B cell (primary cell): ENCODE data around the gene H1-8. TPM values are rescaled to one million over a fixed set of nuclear protein-coding genes. Genes with fewer than 3 reads are reported as not detected.

Source experiments
- ATAC-seq: fragments of 200-7000 bp; cut with Tn5 transposase; one replicate; pipeline ENCODE4 v1.10.0; 2021; ENCODE audit warnings: low read depth, mild to moderate bottlenecking, moderate number of reproducible peaks, moderate library complexity
- CTCF ChIA-PET: fragments of 350-600 bp; sonication (Branson Sonifier 250); formaldehyde crosslinking; loops from one replicate; lab custom pipeline; 2021; ENCODE audit warnings: antibody characterized with exemption, inconsistent platforms; lab: Charles Lee
- POLR2A ChIA-PET: fragments of 350-600 bp; sonication (Branson Sonifier 250); formaldehyde crosslinking; loops from one replicate; lab custom pipeline; 2021; ENCODE audit warnings: antibody characterized with exemption; lab: Charles Lee
- DNase-seq: peaks from one replicate; pipeline ENCODE4 v3.0.0; 2013
- H2AFZ ChIP-seq: 2 replicates; pipeline ENCODE4 v1.6.1; 2012; ENCODE audit warnings: mild to moderate bottlenecking, low read depth, low read length; ENCODE audit not compliant: insufficient read depth, poor library complexity, severe bottlenecking
- H3K27ac ChIP-seq, 2 donors: 1 replicate in 1 of 2; 2 replicates in 1 of 2; pipeline ENCODE4 v1.5.1; 2012 to 2013; ENCODE audit warnings: low read length in 2 of 2, mild to moderate bottlenecking in 2 of 2, moderate library complexity in 1 of 2
- H3K27me3 ChIP-seq, 4 experiments: fragments of 200-600 bp in 1 of 4; sonication (generic) in 1 of 4; replicated peaks in 1 of 4; 1 replicate in 2 of 4; 2 replicates in 2 of 4; pipeline versions ENCODE4 v1.6.1 to v1.7.0; 2013 to 2016; ENCODE audit warnings: low read length in 3 of 4, mild to moderate bottlenecking in 2 of 4, mixed read lengths in 1 of 4, moderate library complexity in 1 of 4; ENCODE audit not compliant: insufficient read depth in 4 of 4, control insufficient read depth in 3 of 4; ENCODE audit errors: control extremely low read depth in 1 of 4
- H3K36me3 ChIP-seq, 2 experiments: replicated peaks in 1 of 2; 1 replicate in 1 of 2; 2 replicates in 1 of 2; pipeline versions ENCODE4 v1.6.1 to v1.7.1; 2013; ENCODE audit warnings: low read length in 1 of 2; ENCODE audit not compliant: insufficient read depth in 2 of 2, control insufficient read depth in 1 of 2; ENCODE audit errors: control extremely low read depth in 1 of 2, extremely low read depth in 1 of 2
- H3K4me1 ChIP-seq, 2 donors: fragments of 200-600 bp in 1 of 2; sonication (generic) in 1 of 2; 1 replicate in 1 of 2; 2 replicates in 1 of 2; pipeline versions ENCODE4 v1.5.1 to v1.6.1; 2013 to 2017; ENCODE audit warnings: low read length in 2 of 2; ENCODE audit not compliant: control insufficient read depth in 2 of 2, insufficient read depth in 2 of 2
- H3K4me2 ChIP-seq: replicated peaks from 2 replicates; pipeline ENCODE3; 2012; ENCODE audit warnings: mild to moderate bottlenecking, low read depth, low read length; ENCODE audit not compliant: poor library complexity, severe bottlenecking
- H3K4me3 ChIP-seq, 5 experiments: fragments of 200-600 bp in 1 of 5; sonication (generic) in 1 of 5; 1 replicate in 3 of 5; 2 replicates in 2 of 5; pipeline versions ENCODE4 v1.5.1 to v1.7.0; 2011 to 2016; ENCODE audit warnings: low read length in 4 of 5, mild to moderate bottlenecking in 4 of 5, low read depth in 2 of 5, control low read depth in 1 of 5, moderate library complexity in 1 of 5; ENCODE audit not compliant: insufficient read depth in 1 of 5; ENCODE audit errors: control extremely low read depth in 1 of 5, extremely low read depth in 1 of 5
- H3K79me2 ChIP-seq: fragments of 200-600 bp; sonication (generic); one replicate; pipeline ENCODE4 v1.6.0; 2016; ENCODE audit warnings: low read length; ENCODE audit not compliant: control insufficient read depth, insufficient read depth
- H3K9ac ChIP-seq: fragments of 200-600 bp; sonication (generic); 2 replicates; pipeline ENCODE4 v1.6.1; 2017; ENCODE audit warnings: mild to moderate bottlenecking, low read length, moderate library complexity
- H3K9me3 ChIP-seq, 3 donors: one replicate each; pipeline versions ENCODE4 v1.6.1 to v1.7.1; 2013; ENCODE audit warnings: low read length in 2 of 3; ENCODE audit not compliant: control insufficient read depth in 2 of 3, insufficient read depth in 1 of 3; ENCODE audit errors: control extremely low read depth in 1 of 3
- H4K20me1 ChIP-seq: 2 replicates; pipeline ENCODE4 v1.6.0; 2012; ENCODE audit warnings: mild to moderate bottlenecking, low read length; ENCODE audit not compliant: insufficient read depth, control insufficient read depth, poor library complexity, severe bottlenecking
- H3K27ac Mint-ChIP-seq: one replicate; pipeline ENCODE4 v1.8.0; 2021; ENCODE audit warnings: mixed read lengths
- H3K27me3 Mint-ChIP-seq: one replicate; pipeline ENCODE4 v1.8.0; 2021; ENCODE audit warnings: mixed read lengths
- H3K4me1 Mint-ChIP-seq: one replicate; pipeline ENCODE4 v1.8.0; 2021; ENCODE audit warnings: mixed read lengths
- H3K4me3 Mint-ChIP-seq: one replicate; pipeline ENCODE4 v1.8.0; 2021; ENCODE audit warnings: mixed read lengths
- H3K9me3 Mint-ChIP-seq: one replicate; pipeline ENCODE4 v1.8.0; 2022; ENCODE audit warnings: mixed read lengths; ENCODE audit not compliant: insufficient read depth
- CTCF ChIP-seq: fragments of 200-600 bp; IDR thresholded peaks from one replicate; pipeline ENCODE4 v1.8.0; 2022; ENCODE audit warnings: antibody characterized with exemption, mild to moderate bottlenecking
- EZH2 ChIP-seq: IDR thresholded peaks from 2 replicates; pipeline ENCODE4 v1.6.1; 2012; ENCODE audit warnings: borderline replicate concordance, low read depth, mild to moderate bottlenecking, moderate library complexity, low read length; ENCODE audit not compliant: insufficient read depth, poor library complexity, severe bottlenecking
- WGBS: methylation state at CpG from one replicate; pipeline ENCODE4 v1.1.5; 2013; ENCODE audit warnings: missing lambda C conversion rate; ENCODE audit not compliant: insufficient coverage; 5-methylcytosine and 5-hydroxymethylcytosine counted together
- intact Hi-C: fragments of 100-400 bp; cut with micrococcal nuclease; formaldehyde crosslinking; loops from one replicate; pipeline ENCODE4 v1.10.0; 2022
- polyA plus RNA-seq: library from polyadenylated mRNA; depleted of rRNA; stranded (reverse); fragments of >200 nt; gene quantifications from 2 replicates; pipeline ENCODE4 v1.2.3, GENCODE V29; 2012
- total RNA-seq, 2 donors: library from RNA; stranded (reverse); fragments of 120-200 nt in 1 of 2; gene quantifications; 1 replicate in 1 of 2; 2 replicates in 1 of 2; pipeline versions ENCODE4 v1.2.3 to v1.2.4, GENCODE V29; 2013 to 2022

Gene H1-8
- total and polyA plus RNA-seq, 2 donors (not counting 1 experiment from before 2014, with no cell fraction given), result not detected

GRCh38 chr3:129585949-129586657 is 43.1 kb downstream of the H1-8 start:
- peaks cover 0 to 6% of the 10 kb centered on the region in 2 donors for H3K4me1 ChIP-seq
- ChIA-PET POLR2A (interaction anchor here (0.5 to 0.6 kb wide), 2 partner anchors 310 to 782 kb away, joined by 4 to 17 read pairs; no protein-coding TSS in a partner anchor), CTCF (no interaction called here)
- peaks cover 7% of the 10 kb centered on the region for H3K4me1 Mint-ChIP-seq
- intact Hi-C loops, result no loop called here
- no peaks in the 10 kb centered on the region for H4K20me1 ChIP-seq
- no peaks in the 10 kb centered on the region for H3K36me3 ChIP-seq
- peaks cover under 1% of the 10 kb centered on the region for H3K27me3 Mint-ChIP-seq
- H2AFZ ChIP-seq, result no peak overlapping the region
- H3K27ac Mint-ChIP-seq, result no peak overlapping the region
- H3K9me3 Mint-ChIP-seq, result no peaks in the 10 kb centered on the region
- H3K4me3 ChIP-seq, result no peak overlapping the region
- no peak overlapping the region for H3K27ac ChIP-seq
- no peak for DNase-seq
- peaks cover 0 to 3% (median 0%) of the 10 kb centered on the region in 3 donors for H3K9me3 ChIP-seq
- no peak overlapping the region for H3K4me2 ChIP-seq
- no peak for TF ChIP-seq CTCF
- TF ChIP-seq EZH2, result no peak
- H3K4me3 Mint-ChIP-seq, result no peak overlapping the region
- no peak for ATAC-seq
- no peak overlapping the region for H3K9ac ChIP-seq
- H3K79me2 ChIP-seq, result no peaks in the 10 kb centered on the region
- H3K27me3 ChIP-seq, result no peaks in the 10 kb centered on the region
- 98% methylated on average over 27 of the region's 27 CpGs for WGBS

- no peak overlapping the region for H3K4me3 Mint-ChIP-seq
- Histone ChIP-seq H3K4me1 (peaks cover 0 to 6% of the 10 kb centered on the region in 2 donors), H3K4me3 (no peak overlapping the region), H4K20me1 (no peaks in the 10 kb centered on the region), H3K9ac (no peak overlapping the region), H3K4me2 (no peak overlapping the region), H3K9me3 (peaks cover 0 to 3% (median 0%) of the 10 kb centered on the region in 3 donors), H2AFZ (no peak overlapping the region), H3K79me2 (no peaks in the 10 kb centered on the region), H3K27me3 (peaks cover 0 to 6% (median 2%) of the 10 kb centered on the region in 4 experiments), H3K36me3 (no peaks in the 10 kb centered on the region), H3K27ac (no peak overlapping the region)
- ATAC-seq, result no peak
- H3K9me3 Mint-ChIP-seq, result no peaks in the 10 kb centered on the region
- peak overlapping the region; percentile 6 for H3K27ac Mint-ChIP-seq
- POLR2A ChIA-PET, result interaction anchor here (0.5 to 0.8 kb wide), 2 partner anchors 10 to 783 kb away, joined by 8 to 17 read pairs; no protein-coding TSS in a partner anchor
- WGBS, result 91% methylated on average over 17 of the region's 17 CpGs
- intact Hi-C loops, result no loop called here
- H3K27me3 Mint-ChIP-seq, result peaks cover 8% of the 10 kb centered on the region
- CTCF ChIA-PET, result no interaction called here
- TF ChIP-seq CTCF, result no peak
- no peak for TF ChIP-seq EZH2
- H3K4me1 Mint-ChIP-seq, result peaks cover 9% of the 10 kb centered on the region
- no peak for DNase-seq
Observed at GRCh38 chr3:129586746-129587430, 43.9 kb downstream of the H1-8 start.
